GM19099 (cell line): ENCODE results near the gene USP5.

Experiments
- POLR2A ChIP-seq: IDR thresholded peaks from 3 replicates; pipeline ENCODE4 v1.6.1; 2011; ENCODE audit warnings: low read depth; ENCODE audit not compliant: insufficient read length; ENCODE audit errors: extremely low read depth

The USP5 gene

DNA sequence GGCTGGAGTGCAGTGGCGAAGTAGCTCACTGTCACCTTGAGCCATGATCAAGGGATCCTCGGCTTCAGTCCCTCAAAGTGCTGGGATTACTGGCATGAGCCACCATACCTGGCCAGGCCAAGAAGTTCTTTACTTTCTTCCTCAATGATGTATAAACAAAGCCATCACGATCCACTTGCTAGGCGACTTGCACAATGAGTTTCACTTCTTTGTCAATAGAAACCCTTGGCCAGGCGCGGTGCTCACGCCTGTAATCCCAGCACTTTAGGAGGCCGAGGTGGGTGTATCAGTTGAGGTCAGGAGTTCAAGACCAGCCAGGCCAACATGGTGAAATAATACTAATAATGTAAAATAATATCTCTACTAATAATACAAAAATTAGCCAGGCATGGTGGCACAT is 35.5 kb downstream of the USP5 start:
- no peak for TF ChIP-seq POLR2A

DNA sequence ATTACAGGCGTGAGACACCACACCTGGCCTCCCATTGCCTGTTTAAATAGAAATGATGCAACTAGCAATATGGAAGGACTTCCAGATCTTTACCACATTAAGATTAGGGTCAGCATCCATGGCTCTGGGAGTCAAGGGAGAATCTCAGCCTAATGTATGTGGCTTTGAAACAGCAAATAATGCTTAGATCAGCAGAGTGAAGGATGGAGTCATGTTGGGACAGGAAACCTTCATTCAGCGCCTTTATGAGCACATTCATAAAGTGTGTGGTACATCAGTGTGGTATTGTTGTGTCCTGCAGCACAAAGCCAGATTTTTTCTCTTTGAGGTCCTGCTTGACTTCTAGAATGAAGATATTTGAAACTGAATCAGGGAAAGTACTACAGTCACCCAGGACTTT is 36.4 kb downstream of the USP5 start:
- no peak for TF ChIP-seq POLR2A

DNA sequence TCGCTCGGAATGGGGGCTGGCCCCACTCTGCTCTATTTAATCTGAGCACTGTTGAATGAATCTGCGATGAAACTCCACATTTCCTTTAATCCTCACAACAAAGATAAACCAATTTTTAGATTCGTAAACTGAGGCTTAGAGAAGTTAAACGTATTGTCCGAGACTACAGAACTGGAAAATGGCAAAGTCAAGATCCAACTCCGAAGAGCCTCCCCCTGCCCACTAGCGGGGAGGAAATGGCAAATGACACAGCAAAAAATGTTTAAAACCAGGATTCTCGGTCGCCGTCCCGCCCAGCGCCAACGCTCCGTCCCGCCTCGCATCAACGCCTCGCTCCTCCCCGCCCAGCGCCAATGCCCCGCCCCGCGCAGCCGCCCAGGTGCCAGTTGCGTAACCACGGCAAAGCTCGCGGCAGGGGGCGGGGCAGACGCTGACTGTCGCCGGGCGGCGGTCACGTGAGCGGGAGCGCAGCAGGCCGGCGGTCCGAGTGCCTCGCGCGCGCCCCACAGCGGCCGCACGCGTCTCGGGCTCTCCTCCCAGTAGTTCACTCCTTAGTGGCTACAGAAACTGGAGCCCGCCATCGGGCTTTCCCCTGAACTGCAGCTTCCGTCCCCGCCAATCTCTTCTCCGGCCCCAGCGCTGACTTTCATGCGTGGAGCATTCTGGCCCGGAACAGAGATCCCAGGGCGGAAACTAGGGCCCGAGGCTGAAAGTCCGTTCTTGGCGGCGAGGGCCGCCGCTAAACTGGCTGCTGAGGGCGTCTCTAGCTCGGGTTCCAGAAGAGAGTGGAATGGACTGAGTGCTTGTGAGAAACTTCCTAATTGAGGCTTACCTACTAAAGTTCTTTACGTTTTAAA is 39.1 kb downstream of the USP5 start:
- peak; percentile 87 for TF ChIP-seq POLR2A

DNA sequence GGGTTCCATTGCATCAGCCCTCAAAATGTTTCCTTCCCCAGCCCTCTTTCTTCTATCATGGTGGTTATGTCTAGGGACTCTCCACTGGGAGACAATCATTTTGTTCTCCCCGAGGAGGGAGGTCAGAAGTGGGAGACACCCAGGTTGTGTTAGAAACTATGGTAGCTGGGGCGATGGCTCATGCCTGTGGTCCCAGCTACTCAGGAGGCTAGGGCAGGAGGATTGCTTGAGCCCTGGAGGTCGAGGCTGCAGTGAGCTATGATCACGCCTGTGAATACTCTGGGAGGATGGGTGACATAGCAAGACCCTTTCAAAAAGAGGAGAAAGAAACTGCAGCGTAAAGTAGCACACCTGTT is 39.7 kb downstream of the USP5 start:
- no peak for TF ChIP-seq POLR2A

DNA sequence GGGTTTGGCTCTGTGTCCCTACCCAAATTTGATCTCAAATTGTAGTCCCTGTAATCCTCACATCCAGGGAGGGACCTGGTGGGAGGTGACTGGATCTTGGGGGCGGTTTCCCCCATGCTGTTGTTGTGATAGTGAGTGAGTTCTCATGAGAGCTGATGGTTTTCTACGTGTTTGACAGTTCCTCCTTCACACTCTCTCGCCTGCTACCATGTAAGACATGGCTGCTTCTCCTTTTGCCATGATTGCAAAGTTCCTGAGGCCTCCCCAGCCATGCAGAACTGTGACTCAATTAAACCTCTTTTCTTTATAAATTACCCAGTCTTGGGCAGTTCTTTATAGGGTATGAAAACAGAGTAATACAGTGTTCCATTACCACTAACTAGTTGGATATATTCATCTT is 42.4 kb downstream of the USP5 start:
- TF ChIP-seq POLR2A, result no peak

DNA sequence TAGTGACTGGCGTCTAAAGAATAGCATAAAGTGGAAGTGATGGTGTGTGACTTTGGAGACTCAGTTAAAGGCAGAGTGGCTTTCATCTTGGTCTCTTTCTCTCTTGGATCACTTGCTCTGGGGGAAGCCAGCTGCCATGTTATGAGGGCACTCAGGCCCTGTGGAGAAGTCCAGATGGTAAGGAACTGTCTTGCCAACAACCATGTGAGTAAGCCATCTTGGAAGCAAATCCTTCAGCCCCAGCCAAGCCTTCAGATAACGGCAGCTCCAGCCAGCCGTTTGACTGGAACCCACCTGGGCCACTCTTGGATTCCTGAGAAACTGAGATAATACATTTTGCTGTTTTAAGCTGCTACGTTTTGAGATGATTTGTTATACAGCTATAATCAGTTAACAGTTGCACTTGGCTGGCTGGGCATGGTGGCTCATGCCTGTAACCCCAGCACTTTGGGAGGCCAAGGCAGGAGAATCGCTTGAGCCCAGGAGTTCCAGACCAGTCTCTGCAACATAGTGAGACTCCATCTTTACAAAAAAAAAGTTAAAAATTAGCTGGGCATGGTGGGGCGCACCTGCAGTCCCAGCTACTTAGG is 45.0 kb downstream of the USP5 start:
- TF ChIP-seq POLR2A, result no peak

DNA sequence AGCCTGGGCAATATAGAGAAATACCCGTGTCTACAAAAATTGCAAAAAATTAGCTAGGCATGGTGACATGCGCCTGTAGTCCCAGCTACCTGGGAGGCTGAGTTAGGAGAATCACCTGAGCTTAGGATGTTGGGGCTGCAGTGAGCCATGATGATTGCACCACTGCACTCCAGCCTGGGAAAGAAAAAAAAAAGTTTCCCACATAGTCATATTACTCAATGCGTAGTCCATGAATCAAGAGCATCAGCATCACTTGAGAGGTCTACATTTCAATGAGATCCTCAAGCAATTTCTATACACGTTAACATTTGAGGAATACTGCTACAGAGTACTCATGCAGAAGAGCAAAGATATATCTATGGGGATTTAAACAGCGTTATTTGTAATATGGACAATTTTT is 47.5 kb downstream of the USP5 start:
- no peak for TF ChIP-seq POLR2A

DNA sequence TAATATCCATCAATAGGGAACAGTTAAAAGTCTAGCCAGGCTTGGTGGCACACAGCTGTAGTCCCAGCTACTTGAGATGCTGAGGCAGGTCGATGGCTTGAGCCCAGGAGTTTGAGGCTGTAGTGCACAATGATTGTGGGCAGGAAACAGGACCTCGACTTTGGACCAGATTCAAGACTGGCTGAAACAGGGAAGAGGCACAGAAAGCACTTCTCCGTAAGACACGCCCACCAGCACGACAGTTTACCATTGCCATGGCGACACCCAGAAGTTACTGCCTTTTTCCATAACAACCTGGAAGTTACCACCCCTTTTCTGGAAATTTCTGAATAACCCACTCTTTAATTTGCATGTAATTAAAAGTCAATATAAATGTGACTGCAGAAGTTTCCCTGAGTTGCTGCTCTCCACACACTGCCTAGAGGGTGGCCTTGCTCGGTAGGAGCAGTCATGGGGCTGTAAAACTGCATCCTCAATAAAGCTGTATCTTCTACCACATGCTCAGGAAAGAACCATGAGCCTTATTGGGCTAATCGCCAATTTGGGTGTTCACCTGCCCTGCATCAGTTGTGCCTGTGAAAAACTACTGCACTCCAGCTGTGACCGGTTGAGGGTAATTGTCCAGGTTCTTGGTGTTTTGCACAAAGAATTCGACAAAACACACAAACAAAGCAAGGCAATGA is 48.0 kb downstream of the USP5 start:
- TF ChIP-seq POLR2A, result no peak

DNA sequence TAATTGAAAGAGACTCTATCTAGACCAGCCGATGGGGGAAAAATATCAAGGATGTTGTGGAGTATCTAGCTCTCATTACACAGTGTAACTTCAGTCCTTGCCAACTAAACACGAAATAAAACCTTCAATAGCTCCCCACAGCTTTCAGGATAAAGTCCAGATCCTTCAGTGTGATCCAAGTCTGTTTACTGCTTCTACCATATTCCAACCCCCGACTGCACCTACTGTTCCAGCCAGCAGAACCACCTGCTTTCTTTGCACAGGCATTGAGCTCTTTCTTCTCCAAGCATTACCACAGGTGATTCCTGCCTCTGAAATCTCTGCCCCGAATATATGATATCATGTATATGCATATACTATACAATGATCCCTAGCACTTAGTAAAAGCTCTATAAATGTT is 50.5 kb downstream of the USP5 start:
- no peak for TF ChIP-seq POLR2A

DNA sequence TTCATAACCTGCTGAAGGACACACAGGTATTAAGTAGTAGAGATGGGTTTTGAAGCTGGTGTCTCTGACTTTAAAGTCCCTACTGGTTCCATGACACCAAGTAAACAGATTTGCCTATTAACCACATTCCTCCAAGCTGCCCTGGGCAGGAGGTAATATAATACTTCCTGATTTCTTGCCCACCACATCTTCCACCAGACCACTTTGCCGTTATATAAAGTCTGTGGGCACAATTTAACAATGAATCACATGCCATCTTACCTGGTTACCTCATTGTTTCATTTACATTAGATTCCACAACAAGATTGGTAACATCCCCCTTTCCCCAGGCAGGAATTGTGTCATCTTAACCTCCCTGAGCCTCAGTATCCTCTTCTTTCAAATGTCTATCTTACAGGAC is 51.8 kb downstream of the USP5 start:
- no peak for TF ChIP-seq POLR2A

DNA sequence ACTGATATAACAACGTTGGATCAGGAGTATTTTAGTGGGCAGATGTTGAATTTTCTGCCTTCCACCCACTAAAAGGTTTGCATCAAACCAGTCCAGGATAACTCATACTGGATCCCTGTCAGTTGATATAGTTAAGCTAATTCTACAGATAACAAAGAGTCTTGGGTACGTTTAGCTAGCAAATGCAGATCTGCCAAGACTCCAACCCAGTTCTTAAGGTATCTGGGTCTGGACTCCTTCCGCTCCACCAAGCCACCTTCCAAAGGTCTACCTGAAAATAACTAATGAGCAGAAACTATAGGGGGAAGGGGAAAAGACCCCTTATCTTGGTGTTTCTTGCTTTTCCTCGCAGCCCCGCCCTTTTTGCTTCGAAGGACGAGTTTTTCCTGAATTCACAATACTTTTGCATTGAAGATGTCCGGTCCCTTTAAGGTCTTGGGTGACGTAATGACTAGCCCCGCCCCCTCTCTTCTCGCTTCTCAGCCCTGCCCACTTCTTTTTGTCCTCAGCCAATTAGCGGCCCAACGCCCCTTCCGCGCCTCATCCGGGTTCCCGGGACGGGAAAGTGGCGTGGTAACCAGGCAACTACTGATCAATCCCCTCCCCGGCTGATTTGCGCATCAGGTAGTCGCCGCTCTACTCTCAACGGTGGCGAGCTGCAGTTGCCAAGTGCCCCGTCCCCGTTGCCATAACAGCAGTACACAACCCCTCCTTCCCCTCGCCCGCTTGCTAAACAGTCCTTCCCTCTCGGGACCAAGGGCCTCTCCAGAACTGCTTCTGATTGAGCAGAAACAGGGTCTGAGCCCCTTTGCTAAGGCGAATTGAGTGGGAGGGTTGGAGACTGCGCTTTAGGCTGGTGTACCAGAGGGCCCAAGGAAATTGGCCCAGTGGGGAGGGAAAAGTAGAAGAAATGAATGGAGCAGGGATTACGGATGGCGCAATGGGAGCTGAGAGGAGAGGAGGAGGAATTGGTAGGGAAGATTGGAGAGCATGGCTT is 52.6 kb downstream of the USP5 start, which contains the start of gene LRRC23:
TSS of gene LRRC23 (plus strand) at position 543 of the 997 bp plus-strand sequence. CDS start 812 bp downstream, outside the sequence.
- peak; percentile 47 for TF ChIP-seq POLR2A

DNA sequence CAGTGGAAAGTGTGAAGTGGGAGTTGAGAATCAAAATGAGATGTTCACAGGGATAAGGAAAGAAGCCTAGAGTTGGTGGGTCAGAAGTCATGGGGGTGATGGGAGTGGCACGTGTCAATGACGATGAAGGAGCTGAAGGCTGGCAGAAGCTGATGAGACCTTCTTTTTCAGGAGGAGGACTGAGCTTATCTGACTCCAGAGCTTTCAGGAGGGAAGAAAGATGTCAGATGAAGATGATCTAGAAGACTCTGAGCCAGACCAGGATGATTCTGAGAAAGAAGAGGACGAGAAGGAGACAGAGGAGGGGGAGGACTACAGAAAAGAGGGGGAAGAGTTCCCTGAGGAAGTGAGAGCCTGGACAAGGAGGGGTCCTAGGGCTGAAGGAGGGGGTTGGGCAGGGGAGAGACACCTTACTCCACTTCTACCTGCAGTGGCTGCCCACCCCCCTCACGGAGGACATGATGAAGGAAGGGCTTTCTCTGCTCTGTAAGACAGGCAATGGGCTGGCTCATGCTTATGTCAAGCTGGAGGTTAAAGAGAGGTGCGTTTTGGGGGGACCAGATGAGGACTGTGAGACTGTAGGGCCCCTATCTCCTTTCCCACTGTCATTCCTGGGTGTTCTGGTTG is 53.6 kb downstream of the USP5 start:
- TF ChIP-seq POLR2A, result no peak

DNA sequence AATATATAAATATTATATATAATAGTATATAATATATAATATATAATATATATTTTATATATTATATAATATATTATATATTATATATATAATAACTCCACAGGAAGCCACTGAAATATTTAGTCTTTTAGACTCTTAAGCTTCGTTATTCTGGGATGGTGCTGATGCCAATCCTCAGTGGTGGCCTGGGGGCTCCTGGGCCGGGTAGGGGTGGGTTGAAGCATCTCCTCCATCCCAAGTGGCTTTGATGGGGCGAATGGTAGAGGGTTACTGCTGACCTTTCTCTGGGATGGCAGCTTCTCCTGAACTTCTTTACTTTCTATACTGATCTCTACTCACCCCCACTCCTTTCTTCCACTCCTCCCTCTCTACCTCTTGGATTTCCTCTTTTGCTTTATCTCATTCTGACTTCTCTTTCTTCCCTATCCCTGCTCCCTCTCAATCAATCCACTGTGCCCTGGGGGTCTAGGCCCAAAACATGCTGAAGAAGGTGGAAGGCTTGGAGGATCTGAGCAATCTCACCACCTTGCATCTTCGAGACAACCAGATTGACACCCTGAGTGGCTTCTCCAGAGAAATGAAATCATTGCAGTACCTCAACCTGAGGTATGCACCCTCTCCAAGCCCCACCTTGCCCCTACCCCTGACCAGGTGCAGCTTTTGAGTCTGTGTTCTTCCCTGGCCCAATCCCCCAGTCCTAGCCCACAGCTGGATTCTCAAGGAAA is 57.6 kb downstream of the USP5 start:
- no peak for TF ChIP-seq POLR2A
